ENCODE measurements around the gene HACD1.

DNA sequence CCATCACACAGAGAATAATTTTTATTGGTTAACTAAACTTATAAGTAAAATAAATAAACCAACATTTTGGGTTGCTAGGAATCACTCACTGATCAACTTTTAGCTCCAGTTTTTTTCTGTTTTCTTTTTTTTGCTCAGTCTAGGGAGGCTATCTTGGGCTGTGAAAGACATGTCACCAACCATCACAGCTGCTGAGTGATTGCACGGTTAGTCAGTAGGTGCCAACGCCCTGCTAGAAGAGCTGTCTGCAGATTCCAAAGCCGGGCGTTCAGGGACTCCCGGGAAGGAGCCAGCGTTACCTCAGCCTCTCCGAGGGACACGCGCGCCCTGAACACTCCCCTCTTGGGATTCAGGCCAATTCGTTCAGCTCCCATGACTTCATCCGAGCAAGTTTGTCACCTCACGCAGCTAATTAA is 26.2 kb upstream of the HACD1 start:
- TF ChIP-seq, protein P1, sequence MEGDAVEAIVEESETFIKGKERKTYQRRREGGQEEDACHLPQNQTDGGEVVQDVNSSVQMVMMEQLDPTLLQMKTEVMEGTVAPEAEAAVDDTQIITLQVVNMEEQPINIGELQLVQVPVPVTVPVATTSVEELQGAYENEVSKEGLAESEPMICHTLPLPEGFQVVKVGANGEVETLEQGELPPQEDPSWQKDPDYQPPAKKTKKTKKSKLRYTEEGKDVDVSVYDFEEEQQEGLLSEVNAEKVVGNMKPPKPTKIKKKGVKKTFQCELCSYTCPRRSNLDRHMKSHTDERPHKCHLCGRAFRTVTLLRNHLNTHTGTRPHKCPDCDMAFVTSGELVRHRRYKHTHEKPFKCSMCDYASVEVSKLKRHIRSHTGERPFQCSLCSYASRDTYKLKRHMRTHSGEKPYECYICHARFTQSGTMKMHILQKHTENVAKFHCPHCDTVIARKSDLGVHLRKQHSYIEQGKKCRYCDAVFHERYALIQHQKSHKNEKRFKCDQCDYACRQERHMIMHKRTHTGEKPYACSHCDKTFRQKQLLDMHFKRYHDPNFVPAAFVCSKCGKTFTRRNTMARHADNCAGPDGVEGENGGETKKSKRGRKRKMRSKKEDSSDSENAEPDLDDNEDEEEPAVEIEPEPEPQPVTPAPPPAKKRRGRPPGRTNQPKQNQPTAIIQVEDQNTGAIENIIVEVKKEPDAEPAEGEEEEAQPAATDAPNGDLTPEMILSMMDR (conservative IDR thresholded peaks at IDR 0.05 in 1 of 2, IDR thresholded peaks at IDR 0.05 in 1 of 2; ENCODE audit: low read depth in 1 of 2, low read length in 2 of 2) = no peak
- TF ChIP-seq EZH2 (IDR thresholded peaks at IDR 0.05; ENCODE audit: low read length, missing control alignments) = no peak

Measured in fibroblast of lung (primary cell).